RWPE2 (cell line): Measurements from ENCODE around the gene CUL4B.
"Not testable (repeated sequence)": the region's sequence is repeated elsewhere in the genome, so short reads cannot be mapped to it uniquely, and the experiment has no call there.

Experiments used
- ATAC-seq: fragments of 200-7000 bp; cut with Tn5 transposase; 3 replicates; pipeline ENCODE4 v1.9.1; 2021; ENCODE audit warnings: low read depth
- DNase-seq: peaks from one replicate; pipeline ENCODE4 v3.0.0-alpha.2; 2020; ENCODE audit warnings: low spot score
- H3K27ac ChIP-seq: fragments of 450-650 bp; 2 replicates; pipeline ENCODE4 v1.5.1; 2017; ENCODE audit warnings: mild to moderate bottlenecking; ENCODE audit not compliant: poor library complexity, severe bottlenecking
- H3K27me3 ChIP-seq: fragments of 250-450 bp; sonication (Bioruptor Pico); 2 replicates; pipeline ENCODE4 v1.5.1; 2021; ENCODE audit warnings: mild to moderate bottlenecking, moderate library complexity; ENCODE audit not compliant: insufficient read depth, poor library complexity, severe bottlenecking
- H3K36me3 ChIP-seq: fragments of 250-450 bp; sonication (Bioruptor Pico); 2 replicates; pipeline ENCODE4 v1.5.1; 2020; ENCODE audit warnings: low read depth, mild to moderate bottlenecking, moderate library complexity
- H3K4me1 ChIP-seq: fragments of 250-450 bp; sonication (Bioruptor Pico); 2 replicates; pipeline ENCODE4 v1.5.1; 2021; ENCODE audit warnings: mild to moderate bottlenecking, moderate library complexity; ENCODE audit not compliant: insufficient read depth, poor library complexity, severe bottlenecking
- H3K4me3 ChIP-seq: fragments of 250-450 bp; sonication (Bioruptor Pico); 2 replicates; pipeline ENCODE4 v1.5.1; 2021; ENCODE audit warnings: mild to moderate bottlenecking, moderate library complexity; ENCODE audit not compliant: severe bottlenecking
- H3K9me3 ChIP-seq: fragments of 250-450 bp; sonication (Bioruptor Pico); 2 replicates; pipeline ENCODE4 v1.5.1; 2021; ENCODE audit warnings: mild to moderate bottlenecking, moderate library complexity; ENCODE audit not compliant: severe bottlenecking
- TF ChIP-seq, protein P1 (sequence below): fragments of 450-650 bp; IDR thresholded peaks from one replicate; pipeline ENCODE4 v1.5.1; 2017; ENCODE audit warnings: mild to moderate bottlenecking, moderate library complexity; ENCODE audit not compliant: poor library complexity, severe bottlenecking

Gene CUL4B

GRCh38 chrX:120575379-120576114 lies 14.8 kb upstream of the CUL4B start:
- DNase-seq, result no peak
- H3K4me1 ChIP-seq, result no peaks in the 10 kb centered on the region
- H3K27ac ChIP-seq, result no peak overlapping the region
- no peaks in the 10 kb centered on the region for H3K36me3 ChIP-seq
- no peaks in the 10 kb centered on the region for H3K9me3 ChIP-seq
- TF ChIP-seq, protein P1, sequence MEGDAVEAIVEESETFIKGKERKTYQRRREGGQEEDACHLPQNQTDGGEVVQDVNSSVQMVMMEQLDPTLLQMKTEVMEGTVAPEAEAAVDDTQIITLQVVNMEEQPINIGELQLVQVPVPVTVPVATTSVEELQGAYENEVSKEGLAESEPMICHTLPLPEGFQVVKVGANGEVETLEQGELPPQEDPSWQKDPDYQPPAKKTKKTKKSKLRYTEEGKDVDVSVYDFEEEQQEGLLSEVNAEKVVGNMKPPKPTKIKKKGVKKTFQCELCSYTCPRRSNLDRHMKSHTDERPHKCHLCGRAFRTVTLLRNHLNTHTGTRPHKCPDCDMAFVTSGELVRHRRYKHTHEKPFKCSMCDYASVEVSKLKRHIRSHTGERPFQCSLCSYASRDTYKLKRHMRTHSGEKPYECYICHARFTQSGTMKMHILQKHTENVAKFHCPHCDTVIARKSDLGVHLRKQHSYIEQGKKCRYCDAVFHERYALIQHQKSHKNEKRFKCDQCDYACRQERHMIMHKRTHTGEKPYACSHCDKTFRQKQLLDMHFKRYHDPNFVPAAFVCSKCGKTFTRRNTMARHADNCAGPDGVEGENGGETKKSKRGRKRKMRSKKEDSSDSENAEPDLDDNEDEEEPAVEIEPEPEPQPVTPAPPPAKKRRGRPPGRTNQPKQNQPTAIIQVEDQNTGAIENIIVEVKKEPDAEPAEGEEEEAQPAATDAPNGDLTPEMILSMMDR, result no peak
- no peaks in the 10 kb centered on the region for H3K27me3 ChIP-seq
- no peak overlapping the region for H3K4me3 ChIP-seq
- ATAC-seq, result no peak

DNA sequence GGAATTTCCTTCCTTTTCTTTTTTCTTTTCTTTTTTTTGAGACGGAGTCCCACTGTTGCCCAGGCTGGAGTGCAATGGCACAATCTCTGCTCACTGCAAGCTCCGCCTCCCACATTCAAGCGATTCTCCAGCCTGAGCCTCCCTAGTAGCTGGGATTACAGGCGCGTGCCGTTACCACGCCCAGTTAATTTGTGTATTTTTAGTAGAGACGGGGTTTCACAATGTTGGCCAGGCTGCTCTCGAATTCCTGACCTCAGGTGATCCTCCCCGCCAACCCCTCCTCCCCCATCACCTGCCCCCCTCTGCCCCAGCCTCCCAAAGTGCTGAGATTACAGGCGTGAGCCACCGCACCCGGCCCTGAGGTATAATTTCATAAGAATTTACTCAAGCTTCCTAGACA lies 13.0 kb upstream of the CUL4B start:
- not testable (repeated sequence) for H3K4me3 ChIP-seq, H3K27me3 ChIP-seq, ATAC-seq, H3K4me1 ChIP-seq, DNase-seq, H3K27ac ChIP-seq, H3K9me3 ChIP-seq, H3K36me3 ChIP-seq

DNA sequence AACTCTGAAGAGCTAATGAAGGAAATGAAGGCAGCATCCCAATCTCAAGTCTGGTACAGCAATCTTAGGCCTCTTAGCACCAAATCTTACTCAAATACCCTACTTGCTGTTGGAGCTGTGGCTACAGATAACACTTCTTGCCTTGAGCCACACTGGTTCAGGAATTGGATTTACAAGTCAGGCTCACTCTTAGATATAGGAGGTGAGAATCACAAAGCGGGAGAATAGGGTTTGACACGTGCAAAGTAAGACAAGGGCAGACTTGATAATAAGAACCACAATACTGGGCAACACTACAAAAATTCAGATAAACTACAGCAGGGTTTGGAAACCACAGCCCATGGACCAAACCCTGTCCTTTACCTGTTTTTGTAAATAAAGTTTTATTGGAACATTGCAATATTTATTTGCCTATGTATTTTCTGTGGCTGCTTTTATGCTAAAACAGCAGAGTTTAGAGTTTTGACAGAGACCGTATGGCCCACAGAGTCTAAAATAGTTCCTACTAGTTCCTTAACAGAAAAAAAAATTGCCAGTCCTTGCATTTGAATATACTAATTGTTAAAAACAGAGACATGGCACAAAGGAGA lies 9.3 kb upstream of the CUL4B start:
- Histone ChIP-seq H3K4me3 (no peak overlapping the region), H3K4me1 (no peaks in the 10 kb centered on the region), H3K27me3 (no peaks in the 10 kb centered on the region), H3K36me3 (no peaks in the 10 kb centered on the region), H3K27ac (no peak overlapping the region), H3K9me3 (no peaks in the 10 kb centered on the region)
- ATAC-seq (no peak), DNase-seq (no peak)
- TF ChIP-seq, protein P1, result no peak

DNA sequence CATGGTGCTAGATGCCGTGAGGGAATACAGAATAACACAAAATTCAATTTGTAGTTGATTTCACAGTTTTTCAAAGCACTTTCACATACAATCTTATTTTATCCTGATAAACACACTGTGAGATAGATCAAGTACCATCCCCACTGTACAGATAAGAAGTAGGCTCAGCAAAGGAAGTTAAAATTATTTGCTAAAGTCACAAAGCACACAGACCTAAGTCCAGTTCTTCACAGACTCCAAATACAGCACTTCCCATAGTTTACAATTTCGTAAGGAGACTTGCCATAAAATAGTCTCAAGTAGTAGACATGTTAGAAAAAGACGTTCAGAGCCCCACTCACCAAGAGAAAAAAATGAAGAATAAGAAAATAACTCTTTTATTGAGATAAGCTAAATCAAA lies 7.8 kb upstream of the CUL4B start:
- TF ChIP-seq, protein P1, result no peak
- DNase-seq, result no peak

DNA sequence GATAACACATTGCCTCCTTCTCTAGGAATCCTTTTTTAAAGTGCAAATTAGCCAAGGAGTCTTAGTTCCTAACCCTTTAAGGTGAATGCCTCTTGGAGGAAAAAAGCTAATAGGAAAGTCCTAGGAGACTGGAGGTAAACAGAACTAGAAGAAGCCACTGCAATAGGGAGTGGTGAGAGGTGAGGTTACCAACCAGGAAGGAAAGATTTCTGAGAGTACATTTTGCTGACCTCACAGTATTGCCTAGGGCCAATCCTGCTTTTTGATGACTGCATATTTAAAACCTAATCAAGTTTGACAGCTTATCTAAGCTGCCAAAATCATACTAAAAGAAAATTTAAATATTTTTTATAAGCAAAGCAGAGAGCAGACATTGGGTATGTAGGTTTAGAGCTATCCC lies 7.3 kb upstream of the CUL4B start:
- no peak overlapping the region for H3K4me3 ChIP-seq
- no peak for DNase-seq
- H3K9me3 ChIP-seq, result no peaks in the 10 kb centered on the region
- H3K36me3 ChIP-seq, result no peaks in the 10 kb centered on the region
- H3K4me1 ChIP-seq, result no peaks in the 10 kb centered on the region
- H3K27me3 ChIP-seq, result no peaks in the 10 kb centered on the region
- TF ChIP-seq, protein P1, result no peak
- ATAC-seq, result no peak
- no peak overlapping the region for H3K27ac ChIP-seq

More for the DNA sequence above, 7.8 kb upstream of the CUL4B start:
- Histone ChIP-seq H3K4me3 (no peak overlapping the region), H3K27me3 (no peaks in the 10 kb centered on the region), H3K9me3 (no peaks in the 10 kb centered on the region), H3K36me3 (no peaks in the 10 kb centered on the region), H3K4me1 (no peaks in the 10 kb centered on the region), H3K27ac (no peak overlapping the region)
- ATAC-seq, result no peak
